Calu3 (cell line): Measurements from ENCODE around the gene PLK5. TPM values are rescaled to one million over a fixed set of nuclear protein-coding genes. Genes with fewer than 3 reads are reported as not detected.

Experiments
- BruUV-seq: library from RNA; stranded (reverse); fragments of 400-500 nt; replicated peaks from 2 replicates; lab custom pipeline; 2021; lab: Mats Ljungman, UMichigan
- CTCF ChIA-PET: fragments of 300-600 bp; sonication (Branson Sonifier 250); formaldehyde crosslinking; loops from one replicate; lab custom pipeline; 2022; ENCODE audit warnings: antibody characterized with exemption; lab: Charles Lee
- DNase-seq: peaks from one replicate; pipeline ENCODE4 v3.0.0; 2022
- H3K27ac Mint-ChIP-seq: one replicate; pipeline ENCODE4 v1.8.0; 2022; ENCODE audit warnings: mixed read lengths; ENCODE audit not compliant: unreplicated experiment
- H3K27me3 Mint-ChIP-seq: one replicate; pipeline ENCODE4 v1.8.0; 2022; ENCODE audit warnings: mixed read lengths; ENCODE audit not compliant: unreplicated experiment
- H3K36me3 Mint-ChIP-seq: one replicate; pipeline ENCODE4 v1.8.0; 2022; ENCODE audit warnings: mild to moderate bottlenecking, moderate library complexity, mixed read lengths; ENCODE audit not compliant: insufficient read depth, unreplicated experiment
- H3K4me1 Mint-ChIP-seq: one replicate; pipeline ENCODE4 v1.8.0; 2022; ENCODE audit warnings: mild to moderate bottlenecking, low read depth, mixed read lengths; ENCODE audit not compliant: unreplicated experiment
- H3K4me3 Mint-ChIP-seq: one replicate; pipeline ENCODE4 v1.8.0; 2022; ENCODE audit warnings: mild to moderate bottlenecking, low read depth, moderate library complexity, mixed read lengths; ENCODE audit not compliant: unreplicated experiment
- H3K9me3 Mint-ChIP-seq: one replicate; pipeline ENCODE4 v1.8.0; 2022; ENCODE audit warnings: low read depth, mixed read lengths; ENCODE audit not compliant: unreplicated experiment
- intact Hi-C: fragments of 100-400 bp; cut with micrococcal nuclease; formaldehyde crosslinking; loops from one replicate; pipeline ENCODE4 v1.10.0; 2022; ENCODE audit not compliant: unreplicated experiment
- total RNA-seq: library from RNA; stranded (reverse); gene quantifications from 2 replicates; pipeline ENCODE4 v1.2.3, GENCODE V29; 2022
- TF ChIP-seq, protein P1 (sequence below): fragments of 200-600 bp; IDR thresholded peaks from one replicate; pipeline ENCODE4 v1.8.0; 2022; ENCODE audit warnings: antibody characterized with exemption; ENCODE audit not compliant: unreplicated experiment

PLK5 gene
- total RNA-seq, 1 experiment from 2014 or later, result not detected

DNA sequence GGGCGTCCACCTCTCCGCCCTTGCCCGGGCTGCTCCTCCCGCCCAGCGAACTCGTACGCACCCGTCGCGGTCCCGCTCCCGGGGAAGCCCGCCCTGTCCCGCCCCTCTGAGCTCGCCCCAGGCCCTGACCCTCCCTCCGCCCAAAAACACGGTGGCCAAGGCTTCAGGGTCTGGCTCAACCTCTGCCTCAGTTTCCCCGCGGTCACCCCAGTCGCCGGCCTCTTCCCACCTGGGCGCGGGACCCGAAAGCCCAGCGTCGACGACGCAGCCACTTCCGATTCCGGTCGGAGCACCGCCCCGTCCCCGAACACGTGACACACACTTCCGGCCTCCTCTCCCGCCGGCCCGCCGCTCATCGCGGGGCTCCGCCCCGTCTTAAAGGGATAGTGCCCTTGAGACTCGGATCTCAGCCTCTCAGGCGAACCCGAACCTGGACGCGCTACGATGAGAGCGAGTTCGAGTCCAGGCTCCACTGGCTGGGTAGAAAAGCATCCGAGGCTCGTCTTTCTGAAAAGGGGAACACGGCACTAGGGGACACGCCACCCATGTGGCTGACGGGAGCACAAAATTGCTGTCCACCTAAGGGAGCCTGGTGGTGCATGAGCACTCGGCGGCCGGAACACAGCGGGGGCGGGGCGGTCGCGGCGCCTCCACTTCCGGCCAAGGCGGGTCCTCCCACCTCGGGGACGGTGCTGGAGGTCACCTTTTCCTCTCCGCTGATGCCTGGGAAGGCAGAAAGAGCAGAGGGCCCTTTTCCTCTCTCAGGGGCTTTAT lies 44.8 kb upstream of the PLK5 start, which contains the start of gene C19orf25:
C19orf25 (minus strand) TSS at position 282 of the 774 bp plus-strand sequence. CDS start 312 bp downstream, outside the sequence.
- H3K27ac Mint-ChIP-seq, result peak within 1 kb of the TSS; percentile 74
- TF ChIP-seq, protein P1, sequence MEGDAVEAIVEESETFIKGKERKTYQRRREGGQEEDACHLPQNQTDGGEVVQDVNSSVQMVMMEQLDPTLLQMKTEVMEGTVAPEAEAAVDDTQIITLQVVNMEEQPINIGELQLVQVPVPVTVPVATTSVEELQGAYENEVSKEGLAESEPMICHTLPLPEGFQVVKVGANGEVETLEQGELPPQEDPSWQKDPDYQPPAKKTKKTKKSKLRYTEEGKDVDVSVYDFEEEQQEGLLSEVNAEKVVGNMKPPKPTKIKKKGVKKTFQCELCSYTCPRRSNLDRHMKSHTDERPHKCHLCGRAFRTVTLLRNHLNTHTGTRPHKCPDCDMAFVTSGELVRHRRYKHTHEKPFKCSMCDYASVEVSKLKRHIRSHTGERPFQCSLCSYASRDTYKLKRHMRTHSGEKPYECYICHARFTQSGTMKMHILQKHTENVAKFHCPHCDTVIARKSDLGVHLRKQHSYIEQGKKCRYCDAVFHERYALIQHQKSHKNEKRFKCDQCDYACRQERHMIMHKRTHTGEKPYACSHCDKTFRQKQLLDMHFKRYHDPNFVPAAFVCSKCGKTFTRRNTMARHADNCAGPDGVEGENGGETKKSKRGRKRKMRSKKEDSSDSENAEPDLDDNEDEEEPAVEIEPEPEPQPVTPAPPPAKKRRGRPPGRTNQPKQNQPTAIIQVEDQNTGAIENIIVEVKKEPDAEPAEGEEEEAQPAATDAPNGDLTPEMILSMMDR, result no peak
- H3K36me3 Mint-ChIP-seq, result peaks cover 27% of the 10 kb centered on the region
- no TSS peak for BruUV-seq
- intact Hi-C loops, result no loop called here
- CTCF ChIA-PET, result no interaction called here
- peak within 1 kb of the TSS; percentile 91 for H3K4me3 Mint-ChIP-seq
- H3K4me1 Mint-ChIP-seq, result no peaks in the 10 kb centered on the region
- peak; percentile 89 for DNase-seq
- H3K9me3 Mint-ChIP-seq, result no peaks in the 10 kb centered on the region
- peaks cover 15% of the 10 kb centered on the region for H3K27me3 Mint-ChIP-seq

GRCh38 chr19:1481224-1481892 lies 42.5 kb upstream of the PLK5 start:
- Mint-ChIP-seq H3K27ac (no peak overlapping the region), H3K9me3 (no peaks in the 10 kb centered on the region), H3K4me1 (no peaks in the 10 kb centered on the region), H3K4me3 (no peak overlapping the region), H3K36me3 (peaks cover 27% of the 10 kb centered on the region), H3K27me3 (peaks cover 15% of the 10 kb centered on the region)
- DNase-seq, result no peak
- TF ChIP-seq, protein P1, result no peak
- BruUV-seq, result no TSS peak
- intact Hi-C loops, result no loop called here
- CTCF ChIA-PET, result no interaction called here

GRCh38 chr19:1481893-1482360 lies 42.0 kb upstream of the PLK5 start:
- no peaks in the 10 kb centered on the region for H3K4me1 Mint-ChIP-seq
- no peak for DNase-seq
- H3K4me3 Mint-ChIP-seq, result no peak overlapping the region
- TF ChIP-seq, protein P1, result no peak
- BruUV-seq, result no TSS peak
- peaks cover 26% of the 10 kb centered on the region for H3K36me3 Mint-ChIP-seq
- CTCF ChIA-PET, result no interaction called here
- H3K9me3 Mint-ChIP-seq, result no peaks in the 10 kb centered on the region
- H3K27me3 Mint-ChIP-seq, result peaks cover 15% of the 10 kb centered on the region
- no peak overlapping the region for H3K27ac Mint-ChIP-seq
- intact Hi-C loops, result no loop called here

GRCh38 chr19:1482361-1483130 lies 41.3 kb upstream of the PLK5 start:
- no peak for DNase-seq
- CTCF ChIA-PET, result no interaction called here
- no peak overlapping the region for H3K4me3 Mint-ChIP-seq
- no peaks in the 10 kb centered on the region for H3K4me1 Mint-ChIP-seq
- H3K27ac Mint-ChIP-seq, result no peak overlapping the region
- intact Hi-C loops, result no loop called here
- peaks cover 20% of the 10 kb centered on the region for H3K36me3 Mint-ChIP-seq
- TF ChIP-seq, protein P1, result no peak
- H3K9me3 Mint-ChIP-seq, result no peaks in the 10 kb centered on the region
- peaks cover 15% of the 10 kb centered on the region for H3K27me3 Mint-ChIP-seq
- no TSS peak for BruUV-seq
